VCaP (cell line): ENCODE measurements around the gene IRX1.

Source experiments
- H3K27ac ChIP-seq: fragments of 450-650 bp; 2 replicates; pipeline ENCODE4 v1.5.1; 2017
- CTCF ChIP-seq: fragments of 450-650 bp; conservative IDR thresholded peaks from 2 replicates; pipeline ENCODE4 v1.5.1; 2017; ENCODE audit warnings: mild to moderate bottlenecking, moderate library complexity

Gene IRX1

GRCh38 chr5:3597167-3598007 lies 1.8 kb downstream of the IRX1 start:
- TF ChIP-seq CTCF = no peak
- no peak overlapping the region for H3K27ac ChIP-seq

- no peak for TF ChIP-seq CTCF
These were observed 2.6 kb downstream of the IRX1 start for GRCh38 chr5:3598207-3598606.

GRCh38 chr5:3598769-3599211 lies 3.2 kb downstream of the IRX1 start:
- no peak overlapping the region for H3K27ac ChIP-seq
- no peak for TF ChIP-seq CTCF

More at GRCh38 chr5:3598207-3598606, 2.6 kb downstream of the IRX1 start:
- H3K27ac ChIP-seq = no peak overlapping the region

- H3K27ac ChIP-seq = no peak overlapping the region
- no peak for TF ChIP-seq CTCF
These were observed 3.8 kb downstream of the IRX1 start for GRCh38 chr5:3599226-3600105.

GRCh38 chr5:3600106-3601060 lies 4.8 kb downstream of the IRX1 start:
- H3K27ac ChIP-seq = no peak overlapping the region
- no peak for TF ChIP-seq CTCF

- no peak for TF ChIP-seq CTCF
- no peak overlapping the region for H3K27ac ChIP-seq
These were observed 5.6 kb downstream of the IRX1 start for GRCh38 chr5:3601061-3601710.
